OCI-LY7 (cell line): ENCODE data around the gene LRP1B. TPM values are rescaled to one million over a fixed set of nuclear protein-coding genes. Genes with fewer than 3 reads are reported as not detected.

ENCODE experiments used
- BruUV-seq: library from RNA; stranded (reverse); fragments of 400-500 nt; replicated peaks from 2 replicates; lab custom pipeline; 2021; lab: Mats Ljungman, UMichigan
- CTCF ChIA-PET: fragments of 300-600 bp; sonication (Branson Sonifier 250); formaldehyde crosslinking; loops from one replicate; lab custom pipeline; 2022; ENCODE audit warnings: antibody characterized with exemption; ENCODE audit not compliant: unreplicated experiment; lab: Charles Lee
- POLR2A ChIA-PET: fragments of 300-600 bp; sonication (Branson Sonifier 250); formaldehyde crosslinking; loops from one replicate; lab custom pipeline; 2022; ENCODE audit warnings: antibody characterized with exemption; lab: Charles Lee
- DNase-seq: peaks from one replicate; pipeline ENCODE4 v3.0.0-alpha.2; 2015; ENCODE audit warnings: low spot score
- H2AFZ ChIP-seq: fragments of 200-600 bp; sonication (generic), shearing (Covaris generic); 2 replicates; pipeline ENCODE4 v1.6.1; 2014; ENCODE audit warnings: mild to moderate bottlenecking, antibody characterized with exemption, low read length, moderate library complexity
- H3K27ac ChIP-seq: fragments of 200-600 bp; sonication (generic); 2 replicates; pipeline ENCODE4 v1.5.1; 2014; ENCODE audit warnings: mixed run types, low read depth, mild to moderate bottlenecking, moderate library complexity, low read length, inconsistent platforms; ENCODE audit not compliant: poor library complexity, severe bottlenecking
- H3K36me3 ChIP-seq: fragments of 200-600 bp; sonication (generic); 2 replicates; pipeline ENCODE4 v1.6.1; 2014; ENCODE audit warnings: mild to moderate bottlenecking, antibody characterized with exemption, low read length, moderate library complexity, mixed read lengths; ENCODE audit not compliant: insufficient read depth
- H3K4me1 ChIP-seq: fragments of 200-600 bp; sonication (generic); 2 replicates; pipeline ENCODE4 v1.5.1; 2014; ENCODE audit warnings: mild to moderate bottlenecking, low read length; ENCODE audit not compliant: insufficient read depth, poor library complexity, severe bottlenecking
- H3K4me2 ChIP-seq: fragments of 200-600 bp; sonication (generic); 2 replicates; pipeline ENCODE4 v1.6.1; 2014; ENCODE audit warnings: mild to moderate bottlenecking, low read length
- H3K4me3 ChIP-seq: fragments of 200-600 bp; sonication (generic); 2 replicates; pipeline ENCODE4 v1.5.1; 2014; ENCODE audit warnings: mild to moderate bottlenecking, low read depth, low read length; ENCODE audit not compliant: poor library complexity, severe bottlenecking
- H3K79me2 ChIP-seq: fragments of 200-600 bp; sonication (generic); 2 replicates; pipeline ENCODE4 v1.6.1; 2016; ENCODE audit warnings: low read depth, mild to moderate bottlenecking, low read length, moderate library complexity, mixed read lengths; ENCODE audit not compliant: insufficient read depth
- H3K9me2 ChIP-seq: fragments of 200-600 bp; sonication (generic); 2 replicates; pipeline ENCODE4 v1.6.1; 2016; ENCODE audit warnings: mild to moderate bottlenecking, low read length, mixed read lengths; ENCODE audit not compliant: insufficient read depth
- H3K9me3 ChIP-seq: fragments of 200-600 bp; sonication (generic); 2 replicates; pipeline ENCODE4 v1.6.1; 2014; ENCODE audit warnings: mild to moderate bottlenecking, mixed run types, low read length, mixed read lengths
- H4K20me1 ChIP-seq: fragments of 200-600 bp; sonication (generic); 2 replicates; pipeline ENCODE4 v1.6.1; 2014; ENCODE audit warnings: mild to moderate bottlenecking, antibody characterized with exemption, low read length, moderate library complexity, mixed read lengths; ENCODE audit not compliant: insufficient read depth
- EZH2phosphoT487 ChIP-seq: fragments of 200-600 bp; sonication (generic); IDR thresholded peaks from 2 replicates; pipeline ENCODE4 v1.6.1; 2018; ENCODE audit warnings: low read depth, borderline replicate concordance, mild to moderate bottlenecking, mixed run types, antibody characterized with exemption, low read length, moderate library complexity, mixed read lengths
- intact Hi-C: fragments of 100-400 bp; cut with micrococcal nuclease; formaldehyde crosslinking; loops from one replicate; pipeline ENCODE4 v1.10.0; 2022; ENCODE audit not compliant: unreplicated experiment
- total RNA-seq, 2 experiments: library from RNA; depleted of rRNA in 1 of 2; stranded (reverse); fragments of >200 nt in 1 of 2; shearing (Covaris generic) in 1 of 2; gene quantifications; 2 replicates each; pipeline ENCODE4 v1.2.3, GENCODE V29; 2014 to 2022
- TF ChIP-seq, protein P1 (sequence below): fragments of 200-600 bp; sonication (generic); conservative IDR thresholded peaks from 2 replicates; pipeline ENCODE4 v1.5.1; 2014; ENCODE audit warnings: mild to moderate bottlenecking, antibody characterized with exemption, low read length, moderate library complexity, mixed read lengths

LRP1B gene
- total RNA-seq, 2 experiments from 2014 or later = not detected

DNA sequence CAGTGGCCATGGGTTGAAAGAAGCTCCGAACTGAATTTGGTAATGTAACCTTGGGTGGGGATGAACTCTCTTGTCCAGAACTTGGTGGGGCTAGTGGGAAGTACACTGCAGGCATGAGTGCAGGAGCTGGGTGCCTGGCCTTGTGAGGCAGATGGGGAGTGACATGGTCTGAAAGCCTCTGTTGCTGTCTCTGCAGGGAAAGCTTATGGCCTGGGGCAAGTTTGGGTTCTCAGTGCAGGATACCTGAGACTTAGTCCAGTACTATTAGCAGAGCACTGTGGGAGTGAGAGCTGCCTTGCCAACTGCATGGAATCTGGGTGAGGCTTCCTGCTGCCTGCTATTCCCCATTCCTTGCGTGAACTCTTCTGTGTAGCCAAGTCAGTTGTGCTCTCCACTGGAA, 1729.8 kb downstream of the LRP1B start:
- intact Hi-C loops = no loop called here
- no peaks in the 10 kb centered on the region for H3K79me2 ChIP-seq

DNA sequence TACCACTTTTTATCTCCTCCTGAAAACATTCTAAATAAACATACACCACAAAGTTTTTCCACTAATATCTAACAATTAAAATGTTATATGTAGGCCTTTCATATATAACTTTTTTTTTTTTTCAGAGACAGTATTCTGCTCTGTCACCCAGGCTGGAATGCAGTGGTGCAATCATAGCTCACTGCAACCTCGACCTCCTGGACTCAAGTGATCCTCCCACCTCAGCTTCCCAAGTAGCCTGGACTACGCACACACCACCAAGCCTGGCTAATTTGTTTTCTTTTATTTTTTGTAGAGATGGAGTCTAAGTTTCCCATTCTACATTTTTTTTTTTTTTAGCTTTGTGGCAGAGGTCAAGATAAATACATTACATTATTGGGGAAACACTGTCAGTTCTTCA, 1738.0 kb downstream of the LRP1B start:
- no peaks in the 10 kb centered on the region for H3K4me1 ChIP-seq
- CTCF ChIA-PET = no interaction called here
- intact Hi-C loops = no loop called here
- TF ChIP-seq EZH2phosphoT487 = no peak
- TF ChIP-seq, protein P1, sequence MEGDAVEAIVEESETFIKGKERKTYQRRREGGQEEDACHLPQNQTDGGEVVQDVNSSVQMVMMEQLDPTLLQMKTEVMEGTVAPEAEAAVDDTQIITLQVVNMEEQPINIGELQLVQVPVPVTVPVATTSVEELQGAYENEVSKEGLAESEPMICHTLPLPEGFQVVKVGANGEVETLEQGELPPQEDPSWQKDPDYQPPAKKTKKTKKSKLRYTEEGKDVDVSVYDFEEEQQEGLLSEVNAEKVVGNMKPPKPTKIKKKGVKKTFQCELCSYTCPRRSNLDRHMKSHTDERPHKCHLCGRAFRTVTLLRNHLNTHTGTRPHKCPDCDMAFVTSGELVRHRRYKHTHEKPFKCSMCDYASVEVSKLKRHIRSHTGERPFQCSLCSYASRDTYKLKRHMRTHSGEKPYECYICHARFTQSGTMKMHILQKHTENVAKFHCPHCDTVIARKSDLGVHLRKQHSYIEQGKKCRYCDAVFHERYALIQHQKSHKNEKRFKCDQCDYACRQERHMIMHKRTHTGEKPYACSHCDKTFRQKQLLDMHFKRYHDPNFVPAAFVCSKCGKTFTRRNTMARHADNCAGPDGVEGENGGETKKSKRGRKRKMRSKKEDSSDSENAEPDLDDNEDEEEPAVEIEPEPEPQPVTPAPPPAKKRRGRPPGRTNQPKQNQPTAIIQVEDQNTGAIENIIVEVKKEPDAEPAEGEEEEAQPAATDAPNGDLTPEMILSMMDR = no peak
- H3K79me2 ChIP-seq = no peaks in the 10 kb centered on the region
- H3K9me3 ChIP-seq = no peaks in the 10 kb centered on the region
- H3K9me2 ChIP-seq = no peaks in the 10 kb centered on the region
- no peak for DNase-seq
- no peak overlapping the region for H3K4me3 ChIP-seq
- H3K27ac ChIP-seq = no peak overlapping the region
- BruUV-seq = no TSS peak
- POLR2A ChIA-PET = interaction anchor here (0.8 kb wide), 1 partner anchor 23 kb away, joined by 4 read pairs; no protein-coding TSS in a partner anchor
- no peak overlapping the region for H2AFZ ChIP-seq
- H3K36me3 ChIP-seq = no peaks in the 10 kb centered on the region
- H3K4me2 ChIP-seq = no peak overlapping the region
- H4K20me1 ChIP-seq = no peaks in the 10 kb centered on the region

More for the DNA sequence above, 1729.8 kb downstream of the LRP1B start:
- no peak overlapping the region for H3K4me2 ChIP-seq
- H3K9me3 ChIP-seq = no peaks in the 10 kb centered on the region
- H3K36me3 ChIP-seq = no peaks in the 10 kb centered on the region
- DNase-seq = no peak
- H3K4me3 ChIP-seq = no peak overlapping the region
- TF ChIP-seq EZH2phosphoT487 = no peak
- TF ChIP-seq, protein P1 = no peak
- no peaks in the 10 kb centered on the region for H3K9me2 ChIP-seq
- no peaks in the 10 kb centered on the region for H3K4me1 ChIP-seq
- no peak overlapping the region for H3K27ac ChIP-seq
- POLR2A ChIA-PET = no interaction called here
- CTCF ChIA-PET = no interaction called here
- no peak overlapping the region for H2AFZ ChIP-seq
- no peaks in the 10 kb centered on the region for H4K20me1 ChIP-seq
- no TSS peak for BruUV-seq

DNA sequence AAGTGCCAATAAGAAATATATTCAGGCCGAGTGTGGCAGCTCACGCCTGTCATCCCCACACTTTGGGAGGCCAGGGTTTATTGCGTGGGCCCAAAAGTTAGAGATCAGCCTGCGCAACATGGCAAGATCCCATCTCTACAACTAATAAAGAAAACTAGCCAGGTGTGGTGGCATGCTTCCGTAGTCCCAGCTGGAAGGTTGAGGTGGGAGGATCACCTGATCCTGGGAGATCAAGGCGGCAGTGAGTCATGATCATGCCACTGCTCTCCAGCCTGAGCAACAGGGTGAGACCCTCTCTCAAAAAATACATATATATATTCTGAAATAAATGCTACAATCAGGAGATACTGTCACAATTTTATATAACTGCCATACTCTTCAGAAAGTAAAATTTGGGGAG, 1745.9 kb downstream of the LRP1B start:
- BruUV-seq = no TSS peak
- CTCF ChIA-PET = no interaction called here
- no peaks in the 10 kb centered on the region for H3K36me3 ChIP-seq
- POLR2A ChIA-PET = no interaction called here
- H3K79me2 ChIP-seq = no peaks in the 10 kb centered on the region
- H3K9me2 ChIP-seq = no peaks in the 10 kb centered on the region
- H2AFZ ChIP-seq = no peak overlapping the region
- no peaks in the 10 kb centered on the region for H4K20me1 ChIP-seq
- H3K27ac ChIP-seq = no peak overlapping the region
- DNase-seq = no peak
- no peak overlapping the region for H3K4me3 ChIP-seq
- H3K4me2 ChIP-seq = no peak overlapping the region
- intact Hi-C loops = no loop called here
- H3K9me3 ChIP-seq = no peaks in the 10 kb centered on the region
- TF ChIP-seq EZH2phosphoT487 = no peak
- TF ChIP-seq, protein P1 = no peak
- H3K4me1 ChIP-seq = no peaks in the 10 kb centered on the region
